HepG2 (cell line): ENCODE measurements around the gene LRRC43. TPM values are rescaled to one million over a fixed set of nuclear protein-coding genes. Genes with fewer than 3 reads are reported as not detected.

Experiments
- ARID3A ChIP-seq: IDR thresholded peaks from 2 replicates; pipeline ENCODE4 v1.6.1; 2012; ENCODE audit warnings: low read depth, low read length, improper control_type of control experiment
- ATF4 ChIP-seq, 2 experiments: fragments of 450-650 bp in 1 of 2; sonication (generic) in 1 of 2; formaldehyde crosslinking; IDR thresholded peaks; 2 replicates each; pipeline versions ENCODE4 v1.5.0 to v1.8.0; 2020 to 2022; ENCODE audit warnings: mild to moderate bottlenecking in 1 of 2, missing genetic modification reagents in 1 of 2
- CBFB ChIP-seq: sonication (generic); formaldehyde crosslinking; IDR thresholded peaks from 2 replicates; pipeline ENCODE4 v1.4.0; 2020; ENCODE audit warnings: missing genetic modification reagents
- MTA1 ChIP-seq: sonication (generic); formaldehyde crosslinking; IDR thresholded peaks from 2 replicates; pipeline ENCODE4 v1.4.0; 2020; ENCODE audit warnings: missing genetic modification reagents, mild to moderate bottlenecking, borderline replicate concordance
- NCOR1 ChIP-seq: fragments of 200-600 bp; sonication (generic); IDR thresholded peaks from 2 replicates; pipeline ENCODE4 v1.7.0; 2017; ENCODE audit warnings: antibody characterized with exemption, low read length, borderline replicate concordance
- REL ChIP-seq: sonication (generic); formaldehyde crosslinking; conservative IDR thresholded peaks from 2 replicates; pipeline ENCODE4 v1.8.0; 2022; ENCODE audit warnings: mild to moderate bottlenecking, missing genetic modification reagents, moderate library complexity
- SATB2 ChIP-seq: sonication (generic); formaldehyde crosslinking; IDR thresholded peaks from 2 replicates; pipeline ENCODE4 v1.5.0; 2020; ENCODE audit warnings: missing genetic modification reagents
- SUZ12 ChIP-seq: fragments of 150-350 bp; IDR thresholded peaks from 2 replicates; pipeline ENCODE4 v1.6.1; 2014; ENCODE audit warnings: low read depth, low read length
- SYNCRIP ChIP-seq: fragments of 200-400 bp; formaldehyde crosslinking; IDR thresholded peaks from 2 replicates; pipeline ENCODE4 v1.6.1; 2018; ENCODE audit warnings: mild to moderate bottlenecking, low read depth, low read length; ENCODE audit not compliant: insufficient read depth
- THAP8 ChIP-seq: sonication (generic); formaldehyde crosslinking; IDR thresholded peaks from 2 replicates; pipeline ENCODE4 v1.5.1; 2020; ENCODE audit warnings: missing genetic modification reagents, mild to moderate bottlenecking, borderline replicate concordance
- ZFYVE20 ChIP-seq: sonication (generic); formaldehyde crosslinking; IDR thresholded peaks from 2 replicates; pipeline ENCODE4 v1.8.0; 2023; ENCODE audit warnings: low read depth, mild to moderate bottlenecking, moderate library complexity, missing genetic modification reagents, borderline replicate concordance
- ZNF136 ChIP-seq: sonication (generic); formaldehyde crosslinking; IDR thresholded peaks from 2 replicates; pipeline ENCODE4 v1.8.1; 2022; ENCODE audit warnings: low read depth, mild to moderate bottlenecking, moderate library complexity, missing genetic modification reagents
- ZNF18 ChIP-seq: sonication (generic); formaldehyde crosslinking; IDR thresholded peaks from 2 replicates; pipeline ENCODE4 v1.8.0; 2022; ENCODE audit warnings: mild to moderate bottlenecking, missing genetic modification reagents; ENCODE audit not compliant: insufficient replicate concordance
- ZNF280D ChIP-seq: sonication (generic); formaldehyde crosslinking; IDR thresholded peaks from 2 replicates; pipeline ENCODE4 v1.5.1; 2020; ENCODE audit warnings: mild to moderate bottlenecking, missing genetic modification reagents
- ZNF589 ChIP-seq: sonication (generic); formaldehyde crosslinking; conservative IDR thresholded peaks from 2 replicates; pipeline ENCODE4 v1.8.0; 2022; ENCODE audit warnings: mild to moderate bottlenecking, moderate library complexity, missing genetic modification reagents
- ZNF678 ChIP-seq: sonication (generic); formaldehyde crosslinking; IDR thresholded peaks from 2 replicates; pipeline ENCODE4 v1.4.0; 2020; ENCODE audit warnings: mild to moderate bottlenecking, missing genetic modification reagents
- ZSCAN12 ChIP-seq: sonication (generic); formaldehyde crosslinking; IDR thresholded peaks from 2 replicates; pipeline ENCODE4 v1.9.0; 2021; ENCODE audit warnings: mild to moderate bottlenecking, missing genetic modification reagents
- polyA plus RNA-seq, 8 experiments: library from polyadenylated mRNA; depleted of rRNA in 3 of 8; stranded (reverse) in 7 of 8; unstranded in 1 of 8; fragments of >200 nt; fragmentation: Illumina TruSeq in 4 of 8; extraction: Trizol in 4 of 8; gene quantifications; 2 replicates each; pipeline versions ENCODE4 v1.2.1 to v1.2.3, GENCODE V29; 2011 to 2016; ENCODE audit warnings: low read depth in 4 of 8, missing spikeins in 1 of 8, mixed read lengths in 1 of 8; ENCODE audit not compliant: insufficient read depth in 1 of 8
- total RNA-seq, 5 experiments: library from RNA; depleted of rRNA; stranded (reverse); fragments of >200 nt; fragmentation: Illumina TruSeq; extraction: Trizol; gene quantifications; 2 replicates each; pipeline ENCODE4 v1.2.3, GENCODE V29; 2016; ENCODE audit warnings: low read depth in 1 of 5

Gene LRRC43
- total and polyA plus RNA-seq, 2 of the 13 experiments (the other 11 are each of a cell fraction or from before 2014, with no cell fraction given), result not detected

GRCh38 chr12:122226366-122227125, 43.6 kb downstream of the LRRC43 start (continued):
- TF ChIP-seq ZNF18, result peak; percentile 83
- 0 out of 4 replicates have a peak, but pooled peaks of 1 of the 2 experiments have one; percentile 33 for TF ChIP-seq ATF4 (CRISPR knock-in tag; IDR thresholded peaks at IDR 0.05)
- TF ChIP-seq THAP8 (CRISPR knock-in tag), result no peak
- peak; percentile 87 for TF ChIP-seq SATB2 (CRISPR knock-in tag)
- TF ChIP-seq ZSCAN12 (CRISPR knock-in tag), result peak; percentile 98
- TF ChIP-seq MTA1 (CRISPR knock-in tag), result no peak
- no peak for TF ChIP-seq ARID3A
- TF ChIP-seq ZNF589 (CRISPR knock-in tag), result peak; percentile 92
- TF ChIP-seq ZNF678 (CRISPR knock-in tag), result peak; percentile 82; the same call in 1 of the 2 replicates
- no peak for TF ChIP-seq SUZ12
- TF ChIP-seq CBFB (CRISPR knock-in tag), result no peak
- no peak for TF ChIP-seq ZNF280D (CRISPR knock-in tag)
- peak; percentile 98 for TF ChIP-seq ZFYVE20
- TF ChIP-seq NCOR1, result no peak
- peak; percentile 97 for TF ChIP-seq REL (CRISPR knock-in tag)
- TF ChIP-seq SYNCRIP, result no peak
- TF ChIP-seq ZNF136 (CRISPR knock-in tag), result no peak
